GM21367 (cell line): Measurements from ENCODE around the gene IL21R.

ENCODE experiments used
- ATAC-seq: cut with Tn5 transposase; IDR thresholded peaks from one replicate; pipeline ENCODE4 v1.9.1; 2021; ENCODE audit not compliant: unreplicated experiment

IL21R gene

GRCh38 chr16:27482397-27483087 is 80.6 kb downstream of the IL21R start:
- ATAC-seq: no peak

GRCh38 chr16:27483088-27483437 is 81.1 kb downstream of the IL21R start:
- ATAC-seq: no peak

GRCh38 chr16:27483624-27484023 is 81.7 kb downstream of the IL21R start:
- no peak for ATAC-seq

GRCh38 chr16:27485126-27485525 is 83.2 kb downstream of the IL21R start:
- ATAC-seq: no peak

- no peak for ATAC-seq
Observed at GRCh38 chr16:27485811-27486210, 83.8 kb downstream of the IL21R start.

- ATAC-seq: no peak
Observed at GRCh38 chr16:27486344-27486743, 84.4 kb downstream of the IL21R start.

- ATAC-seq: no peak
Observed at GRCh38 chr16:27486760-27487159, 84.8 kb downstream of the IL21R start.

- ATAC-seq: no peak
Observed at GRCh38 chr16:27489421-27489820, 87.4 kb downstream of the IL21R start.

GRCh38 chr16:27489906-27490305 is 87.9 kb downstream of the IL21R start:
- no peak for ATAC-seq

GRCh38 chr16:27491894-27492587 is 90.1 kb downstream of the IL21R start:
- ATAC-seq: no peak

- no peak for ATAC-seq
Observed at GRCh38 chr16:27492588-27492979, 90.6 kb downstream of the IL21R start.

GRCh38 chr16:27495191-27495590 is 93.2 kb downstream of the IL21R start:
- no peak for ATAC-seq

- no peak for ATAC-seq
Observed at GRCh38 chr16:27498031-27498825, 96.3 kb downstream of the IL21R start.

- ATAC-seq: no peak
Observed at GRCh38 chr16:27498916-27499658, 97.1 kb downstream of the IL21R start.

GRCh38 chr16:27499659-27500055 is 97.7 kb downstream of the IL21R start:
- ATAC-seq: no peak

- ATAC-seq: no peak
Observed at GRCh38 chr16:27500801-27501200, 98.8 kb downstream of the IL21R start.
